ENCODE data around the gene PMIS2.
"Not testable (repeated sequence)": the region's sequence is repeated elsewhere in the genome, so short reads cannot be mapped to it uniquely, and the experiment has no call there.

PMIS2 gene

GRCh38 chr19:35595026-35595425 lies 9.1 kb downstream of the PMIS2 start:
- not testable (repeated sequence) for DNase-seq

GRCh38 chr19:35595928-35596327 lies 10.0 kb downstream of the PMIS2 start:
- no peak for DNase-seq

DNA sequence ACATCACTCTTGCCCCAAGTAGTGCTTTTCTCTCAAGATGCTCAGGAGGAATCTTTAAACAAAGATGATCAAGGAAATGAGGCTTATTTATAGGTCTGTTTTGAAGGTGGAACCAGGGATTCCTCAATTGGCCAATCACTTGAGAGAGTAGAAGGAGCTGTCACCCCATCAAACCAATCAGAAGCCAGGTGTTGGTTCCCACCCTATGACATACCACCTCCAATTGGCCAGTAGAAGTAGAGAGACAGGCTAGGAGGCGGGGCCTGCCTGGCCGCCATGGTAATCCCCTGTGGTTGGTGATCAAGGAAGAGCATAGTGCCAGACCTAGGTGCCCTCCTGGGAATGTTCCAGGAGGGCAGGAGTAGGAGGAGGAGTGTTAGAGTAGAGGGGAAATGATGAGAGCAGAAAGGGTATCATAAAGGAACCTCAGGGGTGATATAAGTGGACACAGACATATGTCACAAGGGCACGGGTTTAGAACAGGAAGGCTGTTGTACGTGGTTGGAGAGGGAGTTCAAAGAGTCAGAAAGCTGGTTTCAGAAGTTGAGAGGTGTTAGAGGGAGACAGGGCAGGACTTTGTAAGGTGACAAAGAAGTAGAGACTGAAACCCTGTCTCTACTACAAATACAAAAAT lies 10.5 kb downstream of the PMIS2 start:
- DNase-seq = peak; percentile 34

DNA sequence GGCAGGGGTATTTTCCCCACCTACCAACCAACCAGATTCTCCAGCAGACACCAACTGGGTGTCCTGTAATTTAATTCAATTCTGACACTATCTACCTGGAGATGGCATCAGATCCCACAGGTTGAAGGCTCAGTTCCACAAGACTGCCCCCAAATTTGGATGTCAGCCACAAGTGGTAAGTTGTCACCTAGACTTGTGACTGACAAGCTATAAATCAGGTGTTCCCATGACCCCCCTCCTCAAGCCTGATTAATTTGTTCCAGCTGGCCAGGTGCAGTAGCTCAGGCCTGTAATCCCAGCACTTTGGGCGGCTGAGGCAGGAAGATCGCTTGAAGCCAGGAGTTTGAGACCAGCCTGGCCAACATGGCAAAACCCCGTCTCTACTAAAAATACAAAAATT lies 16.0 kb downstream of the PMIS2 start:
- DNase-seq = no peak

DNA sequence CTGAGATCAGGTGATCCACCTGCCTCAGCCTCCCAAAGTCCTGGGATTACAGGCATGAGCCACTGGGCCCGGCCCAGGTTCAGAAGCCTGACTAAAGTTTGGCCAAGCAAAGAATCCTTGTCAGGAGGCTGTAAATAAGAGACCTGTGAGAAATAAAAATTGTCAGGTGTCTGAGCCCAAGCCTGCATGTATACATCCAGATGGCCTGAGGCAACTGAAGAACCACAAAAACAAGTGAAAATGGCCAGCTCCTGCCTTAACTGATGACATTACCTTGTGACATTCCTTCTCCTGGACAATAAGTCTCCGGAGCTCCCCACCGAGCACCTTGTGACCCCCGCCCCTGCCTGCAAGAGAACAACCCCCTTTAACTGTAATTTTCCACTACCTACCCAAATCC lies 18.5 kb downstream of the PMIS2 start:
- DNase-seq = not testable (repeated sequence)

GRCh38 chr19:35607170-35607569 lies 21.2 kb downstream of the PMIS2 start:
- DNase-seq = not testable (repeated sequence)

- no peak for DNase-seq
Measured at GRCh38 chr19:35607661-35608060, 21.7 kb downstream of the PMIS2 start.

- DNase-seq = peak; percentile 16
Measured at GRCh38 chr19:35608251-35608650, 22.3 kb downstream of the PMIS2 start.

GRCh38 chr19:35609851-35610353 lies 23.9 kb downstream of the PMIS2 start:
- peak; percentile 52 for DNase-seq

- no peak for DNase-seq
Measured at GRCh38 chr19:35612224-35612558, 26.2 kb downstream of the PMIS2 start.

DNA sequence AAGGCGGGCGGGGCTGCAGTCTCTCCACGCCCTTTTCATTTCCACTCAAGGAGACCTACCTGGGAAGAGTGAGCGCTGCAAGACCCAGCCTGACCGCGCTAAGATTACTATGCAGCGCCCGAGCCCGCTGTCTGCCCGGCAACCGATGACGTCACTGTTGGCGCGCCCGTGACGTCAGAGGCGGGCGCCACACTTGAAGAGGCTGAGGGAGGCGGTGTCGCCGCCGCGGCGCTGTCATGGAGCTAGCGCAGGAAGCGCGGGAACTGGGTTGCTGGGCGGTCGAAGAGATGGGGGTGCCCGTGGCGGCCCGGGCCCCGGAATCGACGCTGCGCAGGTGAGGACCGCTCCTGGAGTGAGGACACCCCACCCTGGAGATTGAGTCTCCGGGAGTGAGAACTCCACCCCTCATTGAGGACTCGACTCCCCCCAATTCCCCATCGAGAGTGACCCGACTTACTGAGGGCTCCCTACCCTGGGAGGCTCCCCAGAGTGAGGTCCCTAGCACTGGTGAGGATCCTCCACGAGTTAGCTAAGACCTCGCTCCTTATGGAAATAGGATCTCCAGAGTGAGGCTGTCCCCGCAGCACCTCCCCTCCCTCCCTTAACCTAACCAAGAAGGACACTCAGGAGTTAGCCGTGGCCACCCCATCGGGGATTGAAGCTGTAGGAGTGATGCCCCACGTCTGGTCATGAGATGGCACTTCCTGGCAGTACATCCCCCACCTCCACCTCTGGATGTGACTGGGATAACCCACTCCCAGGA lies 26.8 kb downstream of the PMIS2 start, which contains the start of gene HAUS5:
Gene HAUS5 (plus strand): TSS at position 177 of the 763 bp plus-strand sequence. CDS start 60 bp downstream, at position 237.
- DNase-seq = peak; percentile 92

DNA sequence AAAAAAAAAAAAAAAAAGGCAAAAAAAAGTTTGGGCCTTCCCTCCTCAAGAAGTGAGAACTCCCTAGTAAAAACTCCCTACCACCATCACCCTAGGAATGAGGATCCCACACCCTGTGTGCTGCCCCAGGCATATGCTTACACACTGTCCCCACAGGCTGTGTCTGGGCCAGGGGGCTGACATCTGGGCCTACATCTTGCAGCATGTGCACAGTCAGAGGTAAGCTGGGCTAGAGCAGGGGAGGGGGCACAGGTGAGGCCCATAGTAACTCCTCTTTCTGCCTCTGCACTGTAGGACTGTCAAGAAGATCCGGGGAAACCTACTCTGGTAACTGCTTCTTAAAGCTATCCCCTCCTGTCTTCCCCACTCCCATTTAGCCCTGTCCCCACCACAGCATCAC lies 27.6 kb downstream of the PMIS2 start:
- DNase-seq = no peak

GRCh38 chr19:35615036-35615435 lies 29.1 kb downstream of the PMIS2 start:
- DNase-seq = no peak

GRCh38 chr19:35618857-35619256 lies 32.9 kb downstream of the PMIS2 start:
- no peak for DNase-seq

DNA sequence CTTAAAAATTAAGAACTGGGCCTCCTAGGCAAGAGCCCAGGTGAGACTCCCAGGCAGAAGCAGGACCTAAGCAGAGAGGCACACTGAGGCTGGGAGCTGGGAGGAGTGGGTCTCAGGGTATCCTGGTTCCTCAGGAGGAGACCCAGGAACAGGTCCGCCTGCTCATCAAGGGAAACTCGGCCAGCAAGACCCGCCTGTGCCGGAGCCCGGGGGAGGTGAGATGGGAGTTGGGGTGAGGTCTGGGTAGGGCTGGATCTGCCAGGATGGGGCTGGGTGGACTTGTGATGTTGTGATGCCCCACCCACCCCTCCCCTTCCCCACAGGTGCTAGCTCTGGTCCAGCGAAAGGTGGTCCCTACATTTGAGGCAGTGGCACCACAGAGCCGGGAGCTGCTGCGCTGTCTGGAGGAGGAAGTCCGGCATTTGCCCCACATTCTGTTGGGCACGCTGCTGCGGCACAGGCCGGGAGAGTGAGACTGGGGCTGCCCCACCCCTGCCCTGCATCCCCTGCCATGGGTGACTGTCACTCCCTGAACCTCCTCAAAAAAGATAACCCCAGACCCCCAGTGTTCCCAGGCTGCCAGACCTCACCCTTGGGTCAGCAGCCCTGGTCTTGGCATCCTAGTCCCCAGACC lies 33.4 kb downstream of the PMIS2 start:
- no peak for DNase-seq

DNA sequence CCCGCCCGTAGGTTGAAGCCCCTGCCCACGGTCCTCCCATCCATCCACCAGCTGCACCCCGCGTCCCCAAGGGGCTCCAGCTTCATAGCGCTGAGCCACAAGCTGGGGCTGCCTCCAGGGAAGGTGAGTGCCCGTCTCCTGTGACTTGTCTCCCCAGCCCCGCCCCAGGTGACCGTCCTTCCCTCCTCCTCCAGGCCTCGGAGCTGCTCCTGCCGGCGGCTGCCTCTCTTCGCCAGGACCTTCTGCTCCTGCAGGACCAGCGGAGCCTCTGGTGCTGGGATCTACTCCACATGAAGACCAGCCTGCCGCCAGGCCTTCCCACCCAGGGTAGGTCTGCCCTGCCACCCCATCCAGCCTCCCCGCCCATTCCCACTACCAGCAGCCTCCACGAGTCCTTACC lies 34.0 kb downstream of the PMIS2 start:
- DNase-seq = no peak

GRCh38 chr19:35621708-35622107 lies 35.7 kb downstream of the PMIS2 start:
- no peak for DNase-seq

GRCh38 chr19:35622750-35623149 lies 36.8 kb downstream of the PMIS2 start:
- no peak for DNase-seq

DNA sequence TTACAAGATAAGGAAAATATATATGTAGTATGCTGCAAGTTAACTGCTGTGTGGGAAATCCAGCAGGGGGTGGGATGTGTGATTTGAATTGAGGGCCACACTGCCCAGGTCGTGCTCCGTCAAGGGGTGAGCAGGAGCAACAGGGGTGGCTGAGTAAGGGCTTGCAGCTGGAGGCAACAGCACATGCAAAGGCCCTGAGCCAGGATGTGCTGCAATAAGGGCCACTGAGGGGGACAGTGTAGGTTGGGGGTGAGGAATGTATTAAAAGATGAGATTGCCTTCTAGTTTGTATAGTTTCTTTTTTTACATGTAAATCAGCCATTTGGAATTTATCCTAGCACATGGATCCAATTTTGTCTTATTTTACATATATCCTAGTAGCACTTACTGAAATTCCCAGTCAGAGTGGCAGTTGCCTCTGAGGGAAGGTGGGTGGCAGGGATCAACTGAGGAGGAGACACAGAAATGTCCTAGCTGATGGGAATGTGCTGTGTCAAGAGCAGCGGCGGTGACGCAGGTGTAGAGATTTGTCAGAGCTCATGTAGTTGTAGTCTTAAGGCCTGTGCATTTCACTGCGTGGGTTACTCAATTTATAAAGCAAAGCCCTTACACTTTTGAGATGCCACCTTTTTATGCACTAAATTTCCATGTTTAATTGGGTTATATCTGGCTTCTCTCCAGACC lies 37.5 kb downstream of the PMIS2 start:
- no peak for DNase-seq

GRCh38 chr19:35628264-35628564 lies 42.2 kb downstream of the PMIS2 start:
- no peak for DNase-seq

DNA sequence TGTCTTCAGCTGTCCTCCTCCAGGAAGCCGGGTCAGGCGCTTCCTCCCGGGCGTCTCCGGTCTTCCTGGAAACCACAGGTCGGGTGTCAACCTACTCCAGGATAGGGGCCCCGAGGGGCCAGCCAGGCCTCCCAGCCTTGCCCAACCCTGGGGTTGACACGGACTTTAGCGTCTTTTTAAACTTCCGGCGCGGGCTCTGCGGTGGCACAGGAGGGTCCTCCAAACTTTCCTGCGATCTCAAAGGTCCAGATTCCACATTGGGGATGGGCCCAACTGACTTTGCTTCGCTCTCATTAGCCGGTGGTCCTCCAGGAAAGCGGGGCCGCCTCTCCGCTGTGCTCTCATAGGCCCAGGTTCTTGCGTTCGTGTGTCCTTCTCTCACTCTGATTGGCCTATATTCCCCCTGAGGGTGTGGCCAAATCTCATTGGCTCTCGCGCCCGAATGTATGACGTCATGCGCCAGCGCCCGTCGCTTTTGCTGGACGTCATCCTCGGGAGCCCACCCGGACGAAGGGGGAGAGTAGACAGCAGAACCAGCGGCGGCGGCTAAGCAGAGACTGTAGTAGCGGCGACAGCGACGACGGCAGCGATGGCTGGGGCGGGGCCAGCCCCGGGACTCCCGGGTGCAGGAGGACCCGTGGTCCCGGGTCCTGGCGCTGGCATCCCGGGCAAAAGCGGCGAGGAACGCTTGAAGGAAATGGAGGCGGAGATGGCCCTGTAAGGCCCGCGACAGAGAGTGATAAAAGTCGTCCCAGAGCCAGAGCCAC lies 42.8 kb downstream of the PMIS2 start, which contains the start of gene RBM42:
Gene RBM42 (plus strand): TSS at position 472 of the 767 bp plus-strand sequence. CDS start 118 bp downstream, at position 590.
- DNase-seq = peak; percentile 100

DNA sequence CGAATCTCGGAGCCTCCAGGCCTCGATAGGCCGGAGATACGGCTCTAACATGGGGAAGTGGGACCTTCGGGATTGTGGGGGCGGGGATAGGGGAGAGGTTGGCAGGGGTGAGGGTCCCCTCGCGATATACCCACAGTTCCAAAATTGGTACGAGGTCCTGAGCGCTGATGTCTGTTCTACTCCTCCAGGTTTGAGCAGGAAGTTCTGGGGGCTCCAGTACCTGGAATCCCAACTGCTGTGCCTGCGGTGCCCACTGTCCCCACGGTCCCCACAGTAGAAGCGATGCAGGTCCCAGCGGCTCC lies 43.3 kb downstream of the PMIS2 start:
- no peak for DNase-seq
